NCI-H1436 (cell line): Measurements from ENCODE around the gene MRPS2.
"Not testable (repeated sequence)": the region's sequence is repeated elsewhere in the genome, so short reads cannot be mapped to it uniquely, and the experiment has no call there.

Source experiments
- DNase-seq: peaks from one replicate; lab custom pipeline; 2025; lab: John Stamatoyannopoulos, UW

Gene MRPS2

DNA sequence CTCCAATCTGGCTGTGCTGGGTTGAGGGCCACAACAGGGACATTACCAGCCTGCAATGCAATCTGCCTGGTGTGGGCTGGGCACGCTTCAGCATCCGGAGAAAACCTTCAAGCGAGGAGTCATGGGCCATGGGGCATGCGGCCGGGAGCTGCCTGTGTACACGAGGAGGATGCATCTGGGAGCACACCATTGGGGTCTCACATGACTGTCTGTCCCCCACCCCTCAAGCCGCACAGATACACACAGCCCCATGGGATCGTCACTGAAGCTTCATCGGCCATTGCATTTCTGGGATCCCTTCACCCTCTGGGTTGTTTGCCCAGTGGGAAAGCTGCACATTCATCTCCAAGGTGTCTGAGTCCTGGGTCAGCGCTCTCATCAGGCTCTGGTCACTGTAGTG is 30.6 kb downstream of the MRPS2 start:
- DNase-seq = no peak

DNA sequence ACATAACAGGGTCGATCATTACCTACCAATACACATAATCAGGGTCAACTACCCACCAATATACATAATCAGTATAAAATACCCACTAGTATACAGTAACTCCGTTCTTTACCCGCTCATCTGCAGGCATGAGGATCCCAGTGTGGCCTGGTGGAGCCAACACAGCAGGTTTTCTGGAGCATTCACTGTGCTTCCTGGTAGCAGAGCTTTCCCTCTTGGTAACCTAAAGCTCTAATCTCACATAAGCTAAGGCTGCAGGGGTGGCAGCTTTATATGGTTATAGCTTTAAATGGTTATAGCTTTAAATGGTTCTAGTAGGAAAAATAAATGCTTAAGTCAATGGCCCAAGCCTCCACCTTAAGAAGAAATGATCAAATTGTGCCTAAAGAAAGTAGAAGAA is 32.6 kb downstream of the MRPS2 start:
- no peak for DNase-seq

DNA sequence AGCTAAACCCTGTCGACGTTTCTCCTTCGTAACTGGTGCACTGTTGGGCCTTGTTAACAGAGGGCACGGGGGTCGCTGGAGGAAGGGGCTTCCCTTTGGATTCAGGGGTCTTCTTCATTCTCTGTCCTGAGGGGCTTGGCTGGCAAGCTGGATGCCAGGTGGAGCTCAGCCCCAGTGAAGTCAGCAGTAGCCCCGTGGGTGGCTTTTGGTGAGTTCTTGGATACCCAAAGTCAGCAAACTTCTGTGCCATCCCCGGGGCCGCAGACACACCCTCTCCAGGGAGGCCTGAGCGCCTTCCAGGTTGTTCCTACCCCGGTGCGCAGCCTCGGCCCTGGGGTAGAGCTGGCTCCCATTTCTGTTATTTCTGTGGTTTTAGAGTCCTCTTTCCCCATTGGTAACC is 33.2 kb downstream of the MRPS2 start:
- no peak for DNase-seq

DNA sequence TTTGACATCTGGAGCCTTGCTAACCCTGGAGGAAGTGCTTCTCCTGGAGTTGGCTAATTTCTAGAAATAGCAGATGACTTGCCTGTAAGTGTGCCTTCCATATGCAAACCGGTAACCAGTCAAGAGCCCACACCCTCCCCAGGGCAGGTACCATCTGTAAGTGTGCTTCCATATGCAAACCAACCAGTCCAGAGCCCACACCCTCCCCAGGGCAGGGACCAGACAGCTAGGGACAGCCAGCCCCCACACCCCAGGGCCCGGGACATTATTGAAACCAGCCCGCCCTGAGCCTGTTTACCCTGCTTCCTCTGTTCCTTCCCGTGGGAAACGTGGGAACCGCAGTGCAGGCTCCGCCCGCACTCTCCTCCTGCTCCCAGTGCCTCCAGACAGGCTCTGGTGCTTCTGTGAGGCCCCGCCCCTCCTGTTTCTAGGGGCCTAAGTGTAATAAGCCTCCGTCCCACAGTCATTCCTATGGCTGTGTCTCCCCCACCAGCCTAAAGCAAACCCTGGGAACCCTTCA is 33.8 kb downstream of the MRPS2 start:
- not testable (repeated sequence) for DNase-seq

DNA sequence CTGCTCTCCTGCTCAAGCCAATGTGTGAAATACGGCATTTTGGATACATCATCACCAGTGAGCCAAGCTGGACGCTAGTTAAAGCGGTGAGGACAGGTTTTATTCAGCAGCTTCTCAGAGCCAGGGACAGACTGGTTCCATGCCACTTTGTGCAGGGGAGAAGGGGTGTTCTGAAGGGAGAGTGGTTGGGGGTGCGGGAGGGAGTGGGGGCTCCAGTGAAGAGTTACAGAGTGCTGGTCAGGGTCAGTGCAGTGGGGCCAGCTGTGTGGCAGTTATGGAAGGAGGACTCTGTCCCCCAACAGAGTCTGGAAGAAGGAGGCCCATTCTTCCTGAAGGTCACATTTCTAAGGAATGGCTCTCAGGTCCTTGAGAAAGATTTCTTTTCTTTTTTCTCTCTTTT is 34.3 kb downstream of the MRPS2 start:
- DNase-seq = not testable (repeated sequence)

DNA sequence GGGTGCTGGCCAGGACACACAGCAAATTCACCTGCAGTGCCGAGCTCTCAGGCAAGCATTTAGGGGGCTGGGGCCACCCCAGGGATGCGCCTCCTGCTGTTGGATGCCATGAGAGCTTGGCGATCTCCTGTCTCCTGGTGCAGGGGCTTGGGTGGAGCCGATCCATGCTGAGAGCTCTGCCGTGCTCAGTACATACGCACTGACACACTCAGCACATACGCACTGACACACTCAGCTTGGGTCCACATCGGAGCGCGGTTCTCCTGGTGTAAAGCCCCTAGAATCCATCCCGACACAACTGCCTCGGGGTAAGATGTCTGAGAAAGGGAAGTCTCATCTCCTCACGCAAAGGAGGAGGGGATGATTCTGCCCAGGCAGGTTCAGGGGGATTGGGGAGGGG is 35.1 kb downstream of the MRPS2 start:
- DNase-seq = not testable (repeated sequence)

DNA sequence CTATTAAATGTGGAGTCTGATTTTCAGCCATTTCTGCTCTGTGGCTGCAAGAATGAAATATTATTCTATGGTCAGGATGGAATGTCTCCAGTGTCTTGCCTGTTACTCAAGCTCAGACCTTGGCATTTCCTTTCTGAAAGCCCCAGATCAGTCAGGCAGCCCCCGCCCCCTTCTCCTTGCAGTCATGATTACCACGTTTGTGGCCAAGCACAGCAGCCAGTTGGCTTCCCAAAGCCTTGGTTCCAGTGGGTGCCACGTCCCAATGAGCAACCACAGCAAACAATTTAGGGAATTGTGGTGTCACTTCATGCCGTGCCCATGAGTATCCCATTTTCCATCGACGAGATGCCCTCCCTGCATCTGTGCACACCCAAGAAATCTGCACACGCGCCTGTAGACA is 35.7 kb downstream of the MRPS2 start:
- no peak for DNase-seq

DNA sequence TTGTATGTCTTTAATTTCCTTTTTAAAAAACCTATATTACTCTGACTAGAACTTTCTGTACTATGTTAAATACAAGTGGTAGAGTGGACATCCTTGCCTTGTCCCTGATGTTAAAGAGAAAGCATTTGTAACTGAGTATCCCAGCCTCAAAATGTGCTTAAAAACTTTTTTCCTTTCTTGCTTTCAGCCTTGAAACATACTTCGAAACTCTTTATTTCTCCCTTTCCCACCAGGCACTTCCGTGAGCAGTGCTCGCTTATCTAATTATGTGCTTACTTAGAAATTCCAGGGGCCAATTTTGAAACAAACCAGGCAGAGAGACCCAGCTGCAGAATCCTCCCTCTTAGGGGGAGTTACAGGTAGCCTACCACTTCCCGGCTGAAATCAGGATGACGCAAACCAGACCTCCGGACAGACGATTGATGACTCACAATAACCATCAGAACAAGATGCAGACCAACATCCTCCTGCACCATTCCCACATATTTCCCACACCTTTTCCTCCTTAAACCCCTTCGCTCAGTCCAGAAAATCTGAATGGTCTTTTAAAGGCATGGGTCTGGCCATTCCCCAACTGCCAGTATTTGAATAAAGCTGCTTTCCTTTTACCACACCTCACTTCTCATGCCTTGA is 42.9 kb downstream of the MRPS2 start:
- not testable (repeated sequence) for DNase-seq

DNA sequence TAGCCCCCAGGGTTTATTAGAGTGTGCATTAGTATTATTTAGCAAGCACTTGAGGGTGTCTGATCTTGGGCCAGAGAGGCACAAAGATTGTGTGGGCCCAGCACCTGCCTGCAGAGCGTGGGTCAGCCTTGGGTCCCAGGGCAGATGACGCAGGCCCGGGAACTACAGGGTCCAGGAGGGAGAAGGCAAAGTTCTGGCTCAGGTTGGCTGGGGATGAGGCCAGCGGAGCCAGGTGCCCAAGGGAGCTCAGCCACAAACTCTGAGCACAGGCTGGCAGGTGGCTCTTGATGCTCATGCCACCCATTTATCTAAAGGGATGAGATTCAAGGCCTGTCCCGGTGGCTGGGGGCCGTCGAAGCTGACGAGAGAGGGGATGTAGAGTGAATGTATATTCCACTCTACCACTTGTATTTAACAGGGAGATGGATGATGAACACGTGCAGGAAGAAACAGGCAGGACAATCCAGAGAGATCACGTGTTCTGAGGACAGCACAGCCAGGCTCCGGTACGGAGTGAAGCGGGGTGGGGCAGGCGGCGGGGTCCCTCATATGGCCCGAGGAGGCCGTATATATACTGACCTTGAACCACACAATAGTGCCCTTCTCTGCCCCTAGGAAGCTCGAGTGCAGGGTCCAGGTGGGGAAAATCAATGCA is 44.6 kb downstream of the MRPS2 start:
- DNase-seq = no peak

DNA sequence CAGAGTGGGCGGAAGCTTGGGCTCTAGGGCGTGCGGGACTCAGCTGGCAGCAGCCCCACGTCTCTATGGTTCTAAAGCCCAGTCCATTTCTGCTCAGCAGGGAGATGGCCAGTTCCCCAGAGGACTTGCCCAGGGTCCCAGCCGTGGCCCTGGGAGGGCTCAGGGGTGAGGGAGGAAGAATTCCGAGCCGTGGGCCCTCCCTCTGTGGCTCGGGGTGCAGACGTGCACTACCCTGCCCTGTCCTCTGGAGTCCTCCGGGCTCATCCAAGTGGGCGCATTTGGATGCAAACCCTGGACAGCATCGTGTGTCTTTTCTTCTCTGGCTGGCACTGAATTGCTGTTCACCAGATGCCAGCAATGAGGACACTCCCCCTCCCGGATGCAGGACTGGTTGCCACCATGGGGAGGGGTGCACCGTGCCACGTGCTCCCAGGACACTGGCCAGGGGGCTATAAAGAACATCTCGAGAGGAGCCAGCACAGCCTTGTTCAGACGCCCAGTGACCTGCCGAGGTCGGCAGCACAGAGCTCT is 45.2 kb downstream of the MRPS2 start, which contains the start of gene OBP2A:
Gene OBP2A, plus strand, starts transcription at position 481 of the 531 bp plus-strand sequence. CDS start 55 bp downstream, outside the sequence.
- not testable (repeated sequence) for DNase-seq

DNA sequence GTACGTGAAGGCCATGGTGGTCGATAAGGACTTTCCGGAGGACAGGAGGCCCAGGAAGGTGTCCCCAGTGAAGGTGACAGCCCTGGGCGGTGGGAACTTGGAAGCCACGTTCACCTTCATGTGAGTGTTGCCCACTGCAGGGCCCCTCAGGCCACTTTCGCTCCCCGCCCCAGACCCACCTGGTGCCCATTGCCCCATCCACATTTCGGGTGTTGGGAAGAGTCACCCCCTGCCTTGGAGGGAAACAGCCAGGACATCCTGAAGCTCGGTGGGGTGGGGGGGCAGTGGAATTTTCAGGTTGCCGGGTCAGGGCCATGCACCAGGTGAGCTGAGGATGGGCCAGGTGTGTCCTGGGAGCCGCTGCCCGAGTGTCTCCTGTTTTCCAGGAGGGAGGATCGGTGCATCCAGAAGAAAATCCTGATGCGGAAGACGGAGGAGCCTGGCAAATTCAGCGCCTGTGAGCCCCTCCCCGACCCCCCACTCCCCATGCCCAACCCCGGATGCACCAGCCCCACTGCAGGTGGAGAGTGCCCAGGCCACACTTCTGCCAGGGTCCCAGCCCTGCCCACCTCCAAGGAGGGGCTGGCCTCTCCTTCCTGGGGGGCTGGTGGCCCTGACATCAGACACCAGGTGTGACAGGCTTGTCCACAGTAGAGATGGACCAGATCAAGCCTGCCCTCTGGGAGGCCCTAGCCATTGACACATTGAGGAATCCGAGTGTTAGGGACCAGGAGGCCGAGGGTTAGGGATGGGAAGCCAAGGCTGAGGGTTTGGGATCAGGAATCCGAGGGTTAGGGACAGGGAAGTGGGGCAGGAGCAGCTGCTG is 46.5 kb downstream of the MRPS2 start:
- DNase-seq = not testable (repeated sequence)

DNA sequence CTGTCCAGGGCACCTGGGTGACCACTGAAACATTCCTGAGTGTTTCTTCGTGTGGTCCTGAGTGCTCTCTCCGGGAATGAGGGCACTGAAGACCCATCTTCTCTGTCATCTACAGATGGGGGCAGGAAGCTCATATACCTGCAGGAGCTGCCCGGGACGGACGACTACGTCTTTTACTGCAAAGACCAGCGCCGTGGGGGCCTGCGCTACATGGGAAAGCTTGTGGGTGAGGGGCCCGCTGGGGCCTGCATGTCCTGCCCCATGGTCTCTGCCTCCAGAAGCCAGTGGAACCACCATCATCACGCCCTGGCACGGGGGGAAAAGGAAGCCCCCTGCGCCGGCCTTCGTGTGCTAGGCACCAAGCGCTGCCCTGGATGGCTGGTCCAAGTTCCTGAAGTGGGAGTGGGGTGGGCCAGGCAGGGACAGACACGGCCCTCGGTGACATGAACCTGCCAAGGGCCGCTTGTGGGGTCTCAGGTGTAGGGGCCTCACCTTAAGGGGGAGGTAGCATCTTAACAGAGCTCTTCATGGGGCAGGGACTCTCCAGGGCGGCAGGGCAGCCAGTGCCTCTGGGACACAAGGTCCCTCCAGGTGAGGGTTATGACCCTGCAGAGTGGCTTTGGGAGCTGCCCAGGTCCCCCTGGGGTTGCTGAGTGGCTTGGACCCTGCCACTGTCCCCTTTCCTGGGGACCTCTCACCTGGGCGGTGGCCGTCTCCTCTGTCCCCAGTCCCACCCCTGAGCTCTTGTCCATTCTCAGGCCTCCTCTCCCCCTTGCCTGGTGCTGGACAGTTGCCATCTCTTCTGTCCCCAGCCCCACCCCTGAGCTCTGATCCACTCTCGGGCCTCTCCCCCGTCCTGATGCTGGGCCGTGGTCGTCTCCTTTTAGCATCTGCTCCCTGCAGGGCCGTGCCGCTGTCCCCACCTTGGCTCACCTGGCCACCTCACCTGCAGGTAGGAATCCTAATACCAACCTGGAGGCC is 47.6 kb downstream of the MRPS2 start:
- no peak for DNase-seq

DNA sequence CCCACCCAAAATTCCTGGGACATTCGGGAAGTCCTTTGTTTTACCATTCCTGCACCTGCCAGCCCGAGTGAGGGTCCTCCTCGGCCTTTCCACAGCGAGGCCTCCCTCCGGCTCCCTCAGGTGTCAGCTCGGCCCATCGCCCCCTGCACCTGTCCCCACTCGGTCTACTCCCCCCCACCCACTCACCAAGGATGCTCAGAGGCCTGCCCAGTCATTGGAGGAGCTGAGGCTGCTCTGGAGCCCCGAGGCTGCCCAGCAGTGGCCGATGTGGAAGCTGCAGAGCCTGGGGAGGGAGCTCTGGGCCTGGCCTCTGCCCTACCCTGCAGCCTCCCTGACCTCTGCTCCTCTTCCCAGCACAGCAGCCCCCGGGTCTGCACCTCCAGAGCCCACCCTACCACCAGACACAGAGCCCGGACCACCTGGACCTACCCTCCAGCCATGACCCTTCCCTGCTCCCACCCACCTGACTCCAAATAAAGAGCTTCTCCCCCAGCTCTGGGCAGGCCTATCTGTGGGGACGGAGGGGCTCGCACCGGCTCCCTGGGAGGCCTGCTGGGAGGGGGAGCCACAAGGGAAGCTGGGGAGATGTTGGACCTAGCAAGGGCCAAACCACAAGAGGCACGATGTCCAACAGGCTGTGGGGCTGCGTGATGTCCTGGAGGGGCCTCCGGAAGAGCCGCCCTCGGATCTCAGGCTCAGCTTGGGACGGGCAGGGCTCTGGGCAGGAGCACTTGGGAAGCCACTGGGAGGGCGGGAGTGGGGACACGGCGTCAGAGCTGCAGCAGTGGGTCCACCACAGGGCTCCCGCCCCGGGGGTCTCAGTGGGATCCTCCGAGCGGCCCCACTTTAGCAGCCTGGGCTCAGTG is 49.2 kb downstream of the MRPS2 start:
- DNase-seq = not testable (repeated sequence)

DNA sequence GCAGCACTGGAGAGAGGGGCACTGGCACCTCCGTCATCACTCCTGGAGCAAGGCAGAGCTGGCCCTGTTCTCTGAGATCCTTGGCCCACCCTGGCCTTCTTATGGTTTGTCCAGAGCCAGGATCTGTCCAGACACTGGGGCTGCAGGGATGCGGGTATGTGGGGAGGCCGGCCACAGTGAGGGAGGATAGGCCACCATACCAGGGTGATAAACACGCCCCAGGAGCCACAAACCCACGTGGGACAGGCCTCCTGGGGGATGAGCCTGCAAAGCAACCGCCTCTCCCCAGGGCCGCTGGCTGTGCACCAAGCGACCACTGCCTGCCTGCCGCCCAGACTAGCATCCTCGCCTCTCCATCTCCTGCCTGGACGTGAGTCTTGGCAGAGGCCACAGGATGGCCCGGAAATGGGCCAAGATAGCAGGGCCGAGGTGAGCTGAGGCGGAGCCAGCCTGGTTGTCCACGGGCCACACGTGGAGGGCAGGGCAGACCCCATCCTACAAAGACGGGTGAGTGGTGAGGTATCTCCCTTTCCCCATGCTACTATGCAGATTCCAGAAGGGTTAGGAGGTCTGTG is 49.9 kb downstream of the MRPS2 start:
- no peak for DNase-seq

DNA sequence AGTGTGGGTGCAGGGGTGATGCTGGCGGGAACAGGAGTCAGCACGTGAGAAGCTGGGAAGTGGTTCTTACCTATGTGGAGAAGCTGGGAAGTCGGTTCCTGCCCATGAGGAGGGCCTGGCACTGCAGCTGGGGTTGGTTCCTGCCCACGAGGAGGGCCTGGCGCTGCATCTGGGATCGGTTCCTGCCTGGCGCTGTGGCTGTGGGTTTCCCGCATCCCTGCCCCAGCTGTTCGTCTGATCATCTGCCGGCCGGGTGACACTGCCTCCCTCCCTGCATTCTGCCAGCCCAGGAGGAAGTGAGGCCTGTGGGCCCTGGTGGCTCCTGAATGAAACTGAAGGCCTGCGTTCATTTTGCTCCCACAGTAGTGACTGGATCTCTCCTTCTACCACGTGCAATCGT is 50.5 kb downstream of the MRPS2 start:
- no peak for DNase-seq

DNA sequence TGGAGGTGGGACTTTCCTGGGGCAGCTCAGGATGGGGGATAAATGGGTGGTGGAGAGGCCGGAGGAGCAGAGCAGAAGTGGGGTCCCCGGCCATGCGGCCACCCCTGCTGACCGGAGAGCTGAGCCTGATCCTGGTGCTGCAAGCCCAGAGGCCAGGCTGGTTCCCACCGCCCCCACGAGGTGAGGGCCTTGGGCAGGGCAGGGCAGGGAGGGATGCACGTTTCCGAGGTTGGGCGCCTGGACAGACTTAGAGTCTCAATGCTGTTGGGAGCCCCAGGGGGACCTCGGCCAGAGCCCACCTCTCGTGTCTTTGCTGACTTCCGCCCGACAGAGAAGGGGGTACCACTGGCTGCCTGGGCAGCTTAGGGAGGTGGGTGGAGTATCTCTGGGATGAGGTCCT is 51.0 kb downstream of the MRPS2 start:
- no peak for DNase-seq

DNA sequence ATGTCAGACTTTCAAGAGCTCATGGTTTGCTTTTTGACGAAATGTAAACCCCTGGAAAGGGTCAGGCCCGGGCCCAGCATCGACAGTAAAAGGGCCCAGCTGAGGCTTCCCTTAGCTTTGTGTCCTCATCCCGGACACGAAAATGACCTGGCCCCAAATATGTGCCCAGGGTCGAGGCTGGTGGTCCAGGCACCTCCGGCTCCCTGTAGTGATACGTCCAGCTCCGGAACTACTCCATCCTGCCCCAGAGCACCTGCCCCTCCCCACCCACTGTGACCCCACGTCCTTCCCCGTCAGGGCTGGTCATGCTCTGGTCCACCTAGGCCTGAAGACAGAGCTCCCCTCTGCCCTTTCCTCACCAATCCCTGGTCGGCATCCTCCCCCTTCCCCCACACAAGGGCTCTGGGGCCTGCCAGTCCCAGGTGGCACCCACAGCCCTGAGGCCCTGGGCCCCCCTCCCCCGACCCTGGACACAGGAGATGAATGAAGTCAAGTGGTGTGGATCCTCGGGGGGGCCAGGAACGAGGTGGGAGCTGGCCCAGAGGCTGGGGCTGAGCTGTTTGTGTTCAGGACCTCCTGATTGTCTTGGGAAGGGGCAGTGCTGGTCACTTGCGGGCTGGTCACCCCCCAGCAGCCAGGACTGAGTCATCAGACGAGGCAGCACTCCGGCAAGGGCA is 51.7 kb downstream of the MRPS2 start:
- no peak for DNase-seq

DNA sequence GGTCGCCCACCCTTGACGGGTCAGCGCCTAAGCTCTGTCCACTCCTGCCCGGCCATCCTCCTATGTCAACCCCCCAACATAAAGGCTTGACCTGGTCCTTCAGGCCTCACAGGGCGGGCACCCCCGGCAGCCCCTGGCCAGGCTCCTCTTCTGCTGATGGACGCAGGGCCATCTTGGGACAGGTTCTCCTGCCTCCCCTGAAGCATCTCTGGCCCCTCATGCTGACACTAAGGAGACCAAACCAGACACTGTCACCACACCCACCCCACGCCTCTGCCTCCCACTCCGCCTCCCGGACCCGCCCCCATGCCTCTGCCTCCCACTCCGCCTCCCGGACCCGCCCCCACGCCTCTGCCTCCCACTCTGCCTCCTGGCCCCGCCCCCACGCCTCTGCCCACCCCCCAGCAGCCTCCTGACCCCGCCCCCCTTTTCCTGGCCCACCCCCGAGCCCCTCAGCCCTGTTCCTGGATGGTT is 52.3 kb downstream of the MRPS2 start:
- DNase-seq = no peak
